Aorta (tissue), 5 donors: ENCODE results near the gene PLXND1. TPM values are rescaled to one million over a fixed set of nuclear protein-coding genes. Genes with fewer than 3 reads are reported as not detected.

Experiments
- ATAC-seq: fragments of 200-7000 bp; cut with Tn5 transposase; one replicate; pipeline ENCODE4 v1.9.1; 2022; ENCODE audit warnings: moderate library complexity; ENCODE audit not compliant: low FRiP score
- DNase-seq, 2 donors: peaks; one replicate each; pipeline ENCODE4 v3.0.0-alpha.2; 2020
- H3K27ac ChIP-seq, 2 donors: one replicate each; pipeline ENCODE4 v1.5.1; 2013; ENCODE audit warnings: low read length in 2 of 2, mild to moderate bottlenecking in 2 of 2, moderate library complexity in 2 of 2, control low read depth in 1 of 2, inconsistent platforms in 1 of 2, low read depth in 1 of 2
- H3K27me3 ChIP-seq, 2 donors: one replicate each; pipeline ENCODE4 v1.6.1; 2013; ENCODE audit warnings: control low read depth in 1 of 2, low read length in 1 of 2, mild to moderate bottlenecking in 1 of 2, moderate library complexity in 1 of 2; ENCODE audit not compliant: insufficient read depth in 2 of 2, control insufficient read depth in 1 of 2
- H3K36me3 ChIP-seq, 2 donors: one replicate each; pipeline ENCODE4 v1.6.1; 2013; ENCODE audit warnings: control low read depth in 1 of 2, low read length in 1 of 2, mild to moderate bottlenecking in 1 of 2; ENCODE audit not compliant: insufficient read depth in 2 of 2, control insufficient read depth in 1 of 2
- H3K4me1 ChIP-seq, 2 donors: one replicate each; pipeline ENCODE4 v1.6.1; 2013; ENCODE audit warnings: low read length in 2 of 2, control low read depth in 1 of 2, mild to moderate bottlenecking in 1 of 2, moderate library complexity in 1 of 2; ENCODE audit not compliant: insufficient read depth in 2 of 2, control insufficient read depth in 1 of 2
- H3K4me3 ChIP-seq, 2 donors: one replicate each; pipeline ENCODE4 v1.5.1; 2013; ENCODE audit warnings: low read length in 2 of 2, control low read depth in 1 of 2, mild to moderate bottlenecking in 1 of 2
- H3K9me3 ChIP-seq: one replicate; pipeline ENCODE4 v1.6.1; 2013; ENCODE audit warnings: mild to moderate bottlenecking, low read length; ENCODE audit not compliant: control insufficient read depth
- whole genome bisulfite sequencing, 2 donors: extraction: QIAGEN DNeasy Blood & Tissue Kit; methylation state at CpG; one replicate each; pipeline ENCODE4 v1.1.7; 2013; 5-methylcytosine and 5-hydroxymethylcytosine counted together
- intact Hi-C, 2 donors: fragments of 100-400 bp; cut with DNase I; formaldehyde crosslinking; loops; one replicate each; pipeline versions ENCODE4 v1.14.2 to v1.15.0; 2022
- polyA plus RNA-seq, 2 donors: library from polyadenylated mRNA; stranded (reverse); fragments of 200-250 nt; gene quantifications; one replicate each; pipeline ENCODE4 v1.2.3, GENCODE V29; 2013
- total RNA-seq, 2 donors: library from RNA; stranded (reverse); fragmentation: NEBNext Ultra II Directional; extraction: Animal tissue kit (Norgen Biotek cat#: 25700); gene quantifications; one replicate each; pipeline ENCODE4 v1.2.1, GENCODE V29; 2021
- donor health status: healthy with polysubstance abuse.
- donor health status: Bipolar disorder and iron deficiency.
- donor health status: DM: no; HTN: no; CAD: no.
- donor health status: DM: no; HTN: no; CAD: no.
- donor health status: DM: yes; HTN: yes; CAD: no.

The PLXND1 gene
- total and polyA plus RNA-seq, 4 donors, result 55.5 to 358 (median 163) TPM

- WGBS, 2 donors, result 54 to 60% methylated on average over 13 of the region's 13 CpGs
- intact Hi-C loops, result loop anchor here in 1 of 2 donors (5.0 kb wide), 1 partner anchor 52 kb away; no protein-coding TSS in a partner anchor
- Histone ChIP-seq H3K4me3 (no peak overlapping the region), H3K27ac (no peak overlapping the region), H3K9me3 (no peaks in the 10 kb centered on the region), H3K27me3 (no peaks in the 10 kb centered on the region), H3K4me1 (no peaks in the 10 kb centered on the region), H3K36me3 (no peaks in the 10 kb centered on the region)
- no peak for DNase-seq
- ATAC-seq, result no peak
Measured at GRCh38 chr3:129554356-129555152, 51.9 kb downstream of the PLXND1 start.

GRCh38 chr3:129553719-129554118 is 52.8 kb downstream of the PLXND1 start:
- H3K27ac ChIP-seq, result no peak overlapping the region
- H3K36me3 ChIP-seq, result no peaks in the 10 kb centered on the region
- WGBS, 2 donors, result 70 to 71% methylated on average over 15 of the region's 15 CpGs
- intact Hi-C loops, result loop anchor here in 1 of 2 donors (2.0 kb wide), 1 partner anchor 49 kb away; no protein-coding TSS in a partner anchor
- no peak overlapping the region for H3K4me3 ChIP-seq
- DNase-seq (no peak), ATAC-seq (no peak)
- no peaks in the 10 kb centered on the region for H3K27me3 ChIP-seq
- H3K9me3 ChIP-seq, result no peaks in the 10 kb centered on the region
- H3K4me1 ChIP-seq, result no peaks in the 10 kb centered on the region

GRCh38 chr3:129553171-129553570 is 53.3 kb downstream of the PLXND1 start:
- ATAC-seq (no peak), DNase-seq (no peak)
- H3K4me1 ChIP-seq, result no peaks in the 10 kb centered on the region
- intact Hi-C loops, result loop anchor here in 1 of 2 donors (2.0 kb wide), 1 partner anchor 48 kb away; no protein-coding TSS in a partner anchor
- H3K36me3 ChIP-seq, result no peaks in the 10 kb centered on the region
- H3K4me3 ChIP-seq, result no peak overlapping the region
- 72 to 74% methylated on average over 6 of the region's 6 CpGs for WGBS, 2 donors
- no peaks in the 10 kb centered on the region for H3K27me3 ChIP-seq
- no peak overlapping the region for H3K27ac ChIP-seq
- H3K9me3 ChIP-seq, result no peaks in the 10 kb centered on the region

DNA sequence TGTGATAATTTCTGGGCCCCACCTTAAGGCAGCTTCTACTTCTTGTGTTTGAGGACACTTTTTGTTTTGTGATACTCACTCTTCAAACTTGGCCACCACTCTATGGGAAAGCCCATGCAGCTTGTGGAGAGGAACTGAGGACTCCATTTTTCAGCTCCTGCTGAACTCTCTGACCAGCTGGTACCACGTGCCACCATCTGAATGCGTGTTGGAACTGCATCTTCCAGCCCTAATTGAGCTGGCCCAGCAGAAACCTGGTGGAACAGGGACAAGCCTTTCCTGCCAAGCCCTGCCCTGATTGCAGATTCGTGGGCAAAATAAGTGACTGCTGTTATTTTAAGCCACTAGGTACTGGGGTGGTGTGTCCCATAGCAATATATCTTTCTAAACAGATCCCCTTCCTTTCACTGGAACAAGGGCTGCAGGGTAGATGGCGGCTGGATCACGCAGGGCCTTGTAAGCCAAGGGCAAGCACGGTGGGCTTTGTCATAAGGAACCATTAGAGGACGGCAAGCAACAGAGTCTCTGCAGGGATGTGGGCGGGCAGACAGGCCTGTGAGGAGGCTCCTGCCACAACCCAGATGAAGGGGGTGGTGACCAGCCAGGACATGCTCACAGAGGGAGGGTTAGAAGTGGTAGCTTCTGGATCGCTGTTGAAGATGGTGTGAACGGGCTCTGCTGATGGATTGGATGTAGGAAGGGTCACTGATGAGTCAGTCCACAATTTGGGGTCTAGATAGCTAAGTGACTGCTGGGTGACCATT is 54.0 kb downstream of the PLXND1 start:
- no peak for ATAC-seq
- Histone ChIP-seq H3K4me1 (no peaks in the 10 kb centered on the region), H3K27ac (no peak overlapping the region)

DNA sequence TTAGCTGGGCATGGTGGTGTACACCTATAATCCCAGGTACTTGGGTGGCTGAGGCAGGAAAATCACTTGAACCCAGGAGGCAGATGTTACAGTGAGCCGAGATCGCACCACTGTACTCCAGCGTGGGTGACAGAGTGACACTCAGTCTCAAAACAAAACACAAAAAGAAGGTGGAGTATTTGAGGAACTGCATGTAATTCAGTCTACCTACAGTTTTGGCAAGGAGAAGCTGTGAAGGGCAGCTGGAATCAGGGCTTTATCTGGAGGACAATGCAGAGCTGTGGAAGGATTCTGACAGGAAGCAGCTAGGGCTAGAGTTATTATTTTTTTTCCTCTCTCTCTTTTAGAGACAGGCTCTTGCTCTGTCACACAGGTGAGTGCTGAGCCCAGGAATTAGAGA is 56.7 kb downstream of the PLXND1 start:
- ATAC-seq (no peak), DNase-seq (no peak)
- Histone ChIP-seq H3K27ac (no peak overlapping the region), H3K4me1 (no peaks in the 10 kb centered on the region), H3K36me3 (no peaks in the 10 kb centered on the region), H3K4me3 (no peak overlapping the region), H3K9me3 (no peaks in the 10 kb centered on the region), H3K27me3 (no peaks in the 10 kb centered on the region)
- WGBS, 2 donors, result 91 to 92% methylated on average over 3 of the region's 3 CpGs
- intact Hi-C loops, result no loop called here

More for the DNA sequence above, 54.0 kb downstream of the PLXND1 start:
- H3K4me3 ChIP-seq, result no peak overlapping the region
- no peak for DNase-seq
- intact Hi-C loops, result loop anchor here in 1 of 2 donors (2.0 kb wide), 1 partner anchor 48 kb away; no protein-coding TSS in a partner anchor
- H3K36me3 ChIP-seq, result no peaks in the 10 kb centered on the region
- 56 to 57% methylated on average over 10 of the region's 10 CpGs for WGBS, 2 donors
- H3K9me3 ChIP-seq, result no peaks in the 10 kb centered on the region
- no peaks in the 10 kb centered on the region for H3K27me3 ChIP-seq

DNA sequence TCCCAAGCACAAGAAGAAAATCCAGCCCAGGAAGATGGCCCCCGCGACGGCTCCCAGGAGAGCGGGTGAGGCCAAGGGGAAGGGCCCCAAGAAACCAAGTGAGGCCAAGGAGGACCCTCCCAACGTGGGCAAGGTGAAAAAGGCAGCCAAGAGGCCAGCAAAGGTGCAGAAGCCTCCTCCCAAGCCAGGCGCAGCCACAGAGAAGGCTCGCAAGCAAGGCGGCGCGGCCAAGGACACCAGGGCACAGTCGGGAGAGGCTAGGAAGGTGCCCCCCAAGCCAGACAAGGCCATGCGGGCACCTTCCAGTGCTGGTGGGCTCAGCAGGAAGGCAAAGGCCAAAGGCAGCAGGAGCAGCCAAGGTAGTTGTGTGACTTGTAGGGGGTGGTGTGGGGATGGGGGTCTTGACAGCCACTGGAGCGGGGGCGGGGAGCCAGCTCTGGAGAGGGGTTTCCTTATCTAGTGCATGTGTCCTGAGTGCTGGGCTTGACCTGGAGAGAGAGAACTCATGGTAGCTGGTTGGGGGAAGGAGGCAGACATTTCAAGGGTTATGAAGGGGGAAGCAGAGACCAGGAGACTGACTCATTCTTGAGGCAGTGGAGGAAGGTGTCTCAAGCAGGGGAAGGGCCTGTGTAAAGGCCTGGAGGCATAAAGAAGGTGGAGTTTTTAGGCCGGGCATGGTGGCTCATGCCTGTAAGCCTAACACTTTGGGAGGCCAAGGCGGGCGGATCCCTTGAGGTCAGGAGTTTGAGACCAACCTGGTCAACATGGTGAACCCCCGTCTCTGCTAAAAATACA is 57.3 kb downstream of the PLXND1 start:
- intact Hi-C loops, result no loop called here
- no peak overlapping the region for H3K4me3 ChIP-seq
- no peaks in the 10 kb centered on the region for H3K9me3 ChIP-seq
- WGBS, 2 donors, result 91 to 94% methylated on average over 18 of the region's 18 CpGs
- no peak for DNase-seq
- no peak for ATAC-seq
- H3K36me3 ChIP-seq, result no peaks in the 10 kb centered on the region
- H3K27ac ChIP-seq, result no peak overlapping the region
- no peaks in the 10 kb centered on the region for H3K27me3 ChIP-seq
- H3K4me1 ChIP-seq, result no peaks in the 10 kb centered on the region

- Histone ChIP-seq H3K9me3 (no peaks in the 10 kb centered on the region), H3K36me3 (no peaks in the 10 kb centered on the region), H3K27me3 (no peaks in the 10 kb centered on the region), H3K27ac (no peak overlapping the region), H3K4me1 (no peaks in the 10 kb centered on the region), H3K4me3 (no peak overlapping the region)
- DNase-seq (no peak), ATAC-seq (no peak)
- WGBS, 2 donors, result 93 to 96% methylated on average over 19 of the region's 19 CpGs
- intact Hi-C loops, result no loop called here
Measured at GRCh38 chr3:129548104-129548965, 58.1 kb downstream of the PLXND1 start.

DNA sequence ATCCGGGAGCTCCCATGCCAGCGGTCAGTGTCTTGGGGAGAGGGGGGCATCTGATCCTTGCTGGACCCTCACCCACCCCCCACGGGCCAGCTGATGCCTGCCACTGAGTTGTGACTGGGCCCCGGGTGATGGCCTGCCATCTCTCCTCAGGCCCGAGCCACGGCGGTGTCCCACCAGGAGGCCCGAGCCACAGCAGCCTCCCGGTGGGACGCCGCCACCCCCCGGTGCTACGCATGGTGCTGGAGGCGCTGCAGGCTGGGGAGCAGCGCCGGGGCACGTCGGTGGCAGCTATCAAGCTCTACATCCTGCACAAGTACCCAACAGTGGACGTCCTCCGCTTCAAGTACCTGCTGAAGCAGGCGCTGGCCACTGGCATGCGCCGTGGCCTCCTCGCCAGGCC is 59.2 kb downstream of the PLXND1 start:
- 97 to 98% methylated on average over 22 to 24 of the region's 24 CpGs for WGBS, 2 donors
- no peaks in the 10 kb centered on the region for H3K9me3 ChIP-seq
- no peak overlapping the region for H3K4me3 ChIP-seq
- H3K27ac ChIP-seq, result no peak overlapping the region
- H3K4me1 ChIP-seq, result no peaks in the 10 kb centered on the region
- H3K36me3 ChIP-seq, result no peaks in the 10 kb centered on the region
- DNase-seq (no peak), ATAC-seq (no peak)
- H3K27me3 ChIP-seq, result no peaks in the 10 kb centered on the region
- intact Hi-C loops, result no loop called here
